Mammary epithelial cell (primary cell): Measurements from ENCODE around the gene EZH1.

Experiments used
- EZH2 ChIP-seq: IDR thresholded peaks from 2 replicates; pipeline ENCODE4 v1.6.1; 2012; ENCODE audit warnings: low read length, inconsistent platforms, borderline replicate concordance
- TF ChIP-seq, protein P1 (sequence below), 2 donors: IDR thresholded peaks in 1 of 2; conservative IDR thresholded peaks in 1 of 2; 2 replicates each; pipeline ENCODE4 v1.5.1; 2011 to 2012; ENCODE audit warnings: inconsistent platforms in 2 of 2, low read length in 2 of 2, mild to moderate bottlenecking in 2 of 2, control low read depth in 1 of 2, low read depth in 1 of 2; ENCODE audit not compliant: insufficient read depth in 1 of 2; ENCODE audit errors: extremely low read depth in 1 of 2

DNA sequence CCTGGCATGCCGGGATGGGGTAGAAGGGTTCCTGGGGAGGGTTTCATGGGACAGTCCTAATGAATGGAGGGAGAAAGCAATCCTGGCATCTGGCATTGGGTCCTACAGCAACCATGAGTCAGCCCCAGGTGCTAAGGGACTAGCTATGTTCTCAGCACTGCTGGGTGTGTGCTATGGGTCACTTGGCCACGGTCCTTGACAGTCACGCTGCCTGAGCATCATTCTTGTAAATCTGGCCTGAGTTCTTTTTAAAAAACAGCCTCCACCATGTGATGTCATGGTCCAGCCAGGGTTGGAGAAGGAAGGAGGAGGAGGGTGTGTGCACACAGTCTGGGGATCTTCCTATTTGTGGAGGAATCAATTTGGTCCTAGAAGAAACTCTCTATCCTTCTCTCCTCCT, 9.9 kb upstream of the EZH1 start:
- TF ChIP-seq, protein P1, sequence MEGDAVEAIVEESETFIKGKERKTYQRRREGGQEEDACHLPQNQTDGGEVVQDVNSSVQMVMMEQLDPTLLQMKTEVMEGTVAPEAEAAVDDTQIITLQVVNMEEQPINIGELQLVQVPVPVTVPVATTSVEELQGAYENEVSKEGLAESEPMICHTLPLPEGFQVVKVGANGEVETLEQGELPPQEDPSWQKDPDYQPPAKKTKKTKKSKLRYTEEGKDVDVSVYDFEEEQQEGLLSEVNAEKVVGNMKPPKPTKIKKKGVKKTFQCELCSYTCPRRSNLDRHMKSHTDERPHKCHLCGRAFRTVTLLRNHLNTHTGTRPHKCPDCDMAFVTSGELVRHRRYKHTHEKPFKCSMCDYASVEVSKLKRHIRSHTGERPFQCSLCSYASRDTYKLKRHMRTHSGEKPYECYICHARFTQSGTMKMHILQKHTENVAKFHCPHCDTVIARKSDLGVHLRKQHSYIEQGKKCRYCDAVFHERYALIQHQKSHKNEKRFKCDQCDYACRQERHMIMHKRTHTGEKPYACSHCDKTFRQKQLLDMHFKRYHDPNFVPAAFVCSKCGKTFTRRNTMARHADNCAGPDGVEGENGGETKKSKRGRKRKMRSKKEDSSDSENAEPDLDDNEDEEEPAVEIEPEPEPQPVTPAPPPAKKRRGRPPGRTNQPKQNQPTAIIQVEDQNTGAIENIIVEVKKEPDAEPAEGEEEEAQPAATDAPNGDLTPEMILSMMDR (conservative IDR thresholded peaks at IDR 0.05 in 1 of 2, IDR thresholded peaks at IDR 0.05 in 1 of 2; ENCODE audit: extremely low read depth in 1 of 2, insufficient read depth in 1 of 2, low read depth in 1 of 2, low read length in 2 of 2): no peak
- no peak for TF ChIP-seq EZH2
